RPMI7951 (cell line): ENCODE measurements around the gene DPEP3. TPM values are rescaled to one million over a fixed set of nuclear protein-coding genes. Genes with fewer than 3 reads are reported as not detected.

ENCODE experiments used
- DNase-seq: peaks from one replicate; pipeline ENCODE4 v3.0.0-alpha.2; 2012; ENCODE audit warnings: low read depth
- total RNA-seq: library from RNA; depleted of rRNA; stranded (reverse); fragments of >200 nt; shearing (Covaris generic); gene quantifications from 2 replicates; pipeline ENCODE4 v1.2.3, GENCODE V29; 2014; rRNA removed

The DPEP3 gene
- total RNA-seq, 1 experiment from 2014 or later = not detected

GRCh38 chr16:67931712-67932461 lies 48.4 kb downstream of the DPEP3 start, which contains the start of gene CTRL:
TSS of gene CTRL (minus strand) at chr16:67931862. CDS start at chr16:67931852, 10 bp downstream.
- DNase-seq = no peak

GRCh38 chr16:67930678-67931211 lies 49.6 kb downstream of the DPEP3 start:
- DNase-seq = no peak

DNA sequence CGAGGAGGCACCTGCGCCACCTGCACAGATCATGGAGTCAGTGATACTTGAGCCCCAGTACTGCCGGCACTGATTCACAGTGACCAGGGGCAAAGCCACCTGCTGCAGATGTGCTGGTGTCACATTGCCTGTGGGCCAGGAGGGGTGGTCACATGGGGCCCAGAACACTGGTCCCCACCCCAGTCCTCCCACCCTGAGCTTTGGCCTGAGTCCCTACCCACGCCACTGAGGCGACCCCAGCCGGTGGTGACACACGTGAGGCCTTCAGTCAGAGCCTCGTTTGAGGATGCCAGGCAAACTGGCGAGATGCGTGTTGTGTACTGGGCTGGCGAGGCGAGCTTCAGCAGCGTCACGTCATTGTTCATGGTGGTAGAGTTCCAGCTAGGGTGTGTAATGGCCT lies 50.1 kb downstream of the DPEP3 start:
- DNase-seq = no peak

GRCh38 chr16:67928561-67929364 lies 51.5 kb downstream of the DPEP3 start:
- peak; percentile 52 for DNase-seq

GRCh38 chr16:67928147-67928546 lies 52.2 kb downstream of the DPEP3 start:
- no peak for DNase-seq

GRCh38 chr16:67927131-67927941 lies 53.0 kb downstream of the DPEP3 start:
- DNase-seq = no peak

GRCh38 chr16:67926181-67926750 lies 54.0 kb downstream of the DPEP3 start:
- DNase-seq = no peak

Other genes starting within 250 kb of the DPEP3 start
- gene RANBP10, start 173.9 kb downstream of the DPEP3 start, total RNA-seq = 2.6 and 2.9 TPM in 2 replicates
- 0.49 TPM in 1 of 2 replicates, not detected in the other for gene TSNAXIP1, start 173.6 kb downstream of the DPEP3 start, total RNA-seq
- 36.2 and 41.8 TPM in 2 replicates for gene THAP11, start 138.2 kb downstream of the DPEP3 start, total RNA-seq
- 392 and 459 TPM in 2 replicates for gene NUTF2, start 133.6 kb downstream of the DPEP3 start, total RNA-seq
- gene CENPT, start 132.8 kb downstream of the DPEP3 start, total RNA-seq = 28.5 and 31.2 TPM in 2 replicates
- gene EDC4, start 107.4 kb downstream of the DPEP3 start, total RNA-seq = 39.7 and 42.4 TPM in 2 replicates
- 1.3 TPM in 1 of 2 replicates, not detected in the other for gene NRN1L, start 95.6 kb downstream of the DPEP3 start, total RNA-seq
- 4.7 and 5.5 TPM in 2 replicates for gene PSKH1, start 87.2 kb downstream of the DPEP3 start, total RNA-seq
- 0.24 and 0.98 TPM in 2 replicates for gene CTRL, start 48.6 kb downstream of the DPEP3 start, total RNA-seq
- 75.7 and 107 TPM in 2 replicates for gene PSMB10, start 43.6 kb downstream of the DPEP3 start, total RNA-seq
- gene LCAT, start 36.4 kb downstream of the DPEP3 start, total RNA-seq = 3.1 and 6.0 TPM in 2 replicates
- gene SLC12A4, start 11.9 kb downstream of the DPEP3 start, total RNA-seq = 23.6 and 37.0 TPM in 2 replicates
- not detected in 2 replicates for gene DPEP2, start 19.0 kb upstream of the DPEP3 start, total RNA-seq
- not detected in 2 replicates for gene DPEP2NB, start 35.4 kb upstream of the DPEP3 start, total RNA-seq
- gene DDX28, start 42.7 kb upstream of the DPEP3 start, total RNA-seq = 6.6 and 9.3 TPM in 2 replicates
- 18.7 and 18.9 TPM in 2 replicates for gene DUS2, start 42.8 kb upstream of the DPEP3 start, total RNA-seq
- 22.0 and 22.5 TPM in 2 replicates for gene NFATC3, start 104.9 kb upstream of the DPEP3 start, total RNA-seq